Thyroid gland (tissue), 4 donors: ENCODE measurements around the gene NUFIP1. TPM values are rescaled to one million over a fixed set of nuclear protein-coding genes. Genes with fewer than 3 reads are reported as not detected.

Source experiments
- DNase-seq, 2 donors: peaks; one replicate each; pipeline ENCODE4 v3.0.0-alpha.2; 2019
- H3K27ac ChIP-seq, 3 donors: fragments of 200-600 bp; sonication (generic); 1 replicate in 2 of 3; 2 replicates in 1 of 3; pipeline ENCODE4 v1.5.1; 2016 to 2019; ENCODE audit warnings: mild to moderate bottlenecking in 1 of 3, moderate library complexity in 1 of 3
- H3K27me3 ChIP-seq: fragments of 200-600 bp; sonication (generic); one replicate; pipeline ENCODE4 v1.5.1; 2019
- H3K36me3 ChIP-seq, 2 donors: fragments of 200-600 bp; sonication (generic); one replicate each; pipeline ENCODE4 v1.5.1; 2016 to 2019
- H3K4me1 ChIP-seq, 2 donors: fragments of 200-600 bp; sonication (generic); one replicate each; pipeline ENCODE4 v1.5.1; 2017 to 2019
- H3K4me3 ChIP-seq, 3 donors: fragments of 200-600 bp; sonication (generic); replicated peaks in 1 of 3; 1 replicate in 2 of 3; 2 replicates in 1 of 3; pipeline ENCODE4 v1.5.1; 2016; ENCODE audit warnings: mild to moderate bottlenecking in 1 of 3
- H3K9me3 ChIP-seq: fragments of 200-600 bp; sonication (generic); one replicate; pipeline ENCODE4 v1.5.1; 2017
- POLR2A ChIP-seq, 2 donors: fragments of 450-650 bp; IDR thresholded peaks; one replicate each; pipeline ENCODE4 v1.6.1; 2017; ENCODE audit warnings: antibody characterized with exemption in 2 of 2, mild to moderate bottlenecking in 2 of 2, moderate library complexity in 1 of 2
- WGBS, 2 donors: methylation state at CpG; one replicate each; pipeline ENCODE4 v1.1.5; 2017; 5-methylcytosine and 5-hydroxymethylcytosine counted together
- intact Hi-C: fragments of 100-400 bp; cut with DNase I; formaldehyde crosslinking; loops from one replicate; pipeline ENCODE4 v1.15.1; 2023
- total RNA-seq, 4 donors: library from RNA; depleted of rRNA; stranded (reverse); fragments of >200 nt; gene quantifications; one replicate each; pipeline ENCODE4 v1.2.3, GENCODE V29; 2016
- TF ChIP-seq, protein P1 (sequence below), 6 experiments: fragments of 200-600 bp in 3 of 6; fragments of 450-650 bp in 3 of 6; sonication (generic) in 3 of 6; IDR thresholded peaks; one replicate each; pipeline ENCODE4 v1.5.1; 2016 to 2019; ENCODE audit warnings: antibody characterized with exemption in 6 of 6, mild to moderate bottlenecking in 2 of 6, inconsistent platforms in 1 of 6, moderate library complexity in 1 of 6

The NUFIP1 gene
- total RNA-seq, 4 donors from 2014 or later, result 3.2 to 4.3 (median 3.5) TPM

DNA sequence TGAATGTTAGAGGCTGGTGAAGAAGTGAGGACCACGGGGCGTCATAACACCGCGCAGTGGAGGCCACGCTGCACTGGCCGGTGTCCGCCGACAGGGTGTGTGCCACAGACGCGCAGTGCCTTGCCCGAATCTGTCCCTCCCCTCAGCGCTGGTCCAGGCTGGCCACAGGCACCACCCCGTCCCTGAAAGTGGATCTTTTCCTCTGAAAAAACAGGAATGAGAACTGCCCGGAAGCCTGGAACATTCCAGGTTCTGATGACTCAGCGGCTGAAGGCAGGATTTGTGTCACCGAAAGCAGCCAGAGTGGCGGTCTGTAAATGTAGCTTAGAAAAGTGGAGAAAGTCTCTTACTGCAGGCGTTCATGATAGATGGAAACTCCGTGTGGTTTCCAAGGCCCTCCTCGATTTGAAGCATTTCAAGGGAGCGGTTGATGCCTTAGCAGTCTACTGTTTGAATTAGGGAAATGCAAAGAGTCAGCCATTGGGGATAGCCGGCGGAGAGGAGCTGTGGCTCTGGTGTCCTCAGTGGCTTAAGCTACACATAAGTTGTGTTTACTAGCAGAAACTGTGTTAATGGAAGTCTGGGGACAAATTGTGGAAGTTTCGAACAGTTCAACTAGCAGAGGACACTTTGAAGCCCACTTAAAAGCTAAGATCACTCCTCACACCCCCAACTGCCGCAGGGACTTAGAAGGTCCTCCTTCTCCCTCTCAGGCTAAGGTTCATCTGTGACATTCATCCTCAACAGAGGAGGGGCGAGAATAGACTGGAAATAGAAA, 70.8 kb downstream of the NUFIP1 start:
- intact Hi-C loops, result loop anchor here (10.0 kb wide), 1 partner anchor 56 kb away; no protein-coding TSS in a partner anchor
- DNase-seq, result peak; percentile 91 to 93
- Histone ChIP-seq H3K9me3 (no peaks in the 10 kb centered on the region), H3K27ac (peak overlapping the region; percentile 95 to 100 (median 99)), H3K4me3 (peak overlapping the region; percentile 23 to 77 (median 29)), H3K36me3 (no peaks in the 10 kb centered on the region), H3K27me3 (no peaks in the 10 kb centered on the region), H3K4me1 (peaks cover 29 to 30% of the 10 kb centered on the region in 2 donors)
- TF ChIP-seq, protein P1, sequence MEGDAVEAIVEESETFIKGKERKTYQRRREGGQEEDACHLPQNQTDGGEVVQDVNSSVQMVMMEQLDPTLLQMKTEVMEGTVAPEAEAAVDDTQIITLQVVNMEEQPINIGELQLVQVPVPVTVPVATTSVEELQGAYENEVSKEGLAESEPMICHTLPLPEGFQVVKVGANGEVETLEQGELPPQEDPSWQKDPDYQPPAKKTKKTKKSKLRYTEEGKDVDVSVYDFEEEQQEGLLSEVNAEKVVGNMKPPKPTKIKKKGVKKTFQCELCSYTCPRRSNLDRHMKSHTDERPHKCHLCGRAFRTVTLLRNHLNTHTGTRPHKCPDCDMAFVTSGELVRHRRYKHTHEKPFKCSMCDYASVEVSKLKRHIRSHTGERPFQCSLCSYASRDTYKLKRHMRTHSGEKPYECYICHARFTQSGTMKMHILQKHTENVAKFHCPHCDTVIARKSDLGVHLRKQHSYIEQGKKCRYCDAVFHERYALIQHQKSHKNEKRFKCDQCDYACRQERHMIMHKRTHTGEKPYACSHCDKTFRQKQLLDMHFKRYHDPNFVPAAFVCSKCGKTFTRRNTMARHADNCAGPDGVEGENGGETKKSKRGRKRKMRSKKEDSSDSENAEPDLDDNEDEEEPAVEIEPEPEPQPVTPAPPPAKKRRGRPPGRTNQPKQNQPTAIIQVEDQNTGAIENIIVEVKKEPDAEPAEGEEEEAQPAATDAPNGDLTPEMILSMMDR (IDR thresholded peaks at IDR 0.05), result peak in 5 of 6 experiments; percentile 78 to 93 (median 81)
- peak in 1 of 2 donors; percentile 85 for TF ChIP-seq POLR2A (IDR thresholded peaks at IDR 0.05)
- 10 to 16% methylated on average over 23 to 26 of the region's 26 CpGs for WGBS, 2 donors

DNA sequence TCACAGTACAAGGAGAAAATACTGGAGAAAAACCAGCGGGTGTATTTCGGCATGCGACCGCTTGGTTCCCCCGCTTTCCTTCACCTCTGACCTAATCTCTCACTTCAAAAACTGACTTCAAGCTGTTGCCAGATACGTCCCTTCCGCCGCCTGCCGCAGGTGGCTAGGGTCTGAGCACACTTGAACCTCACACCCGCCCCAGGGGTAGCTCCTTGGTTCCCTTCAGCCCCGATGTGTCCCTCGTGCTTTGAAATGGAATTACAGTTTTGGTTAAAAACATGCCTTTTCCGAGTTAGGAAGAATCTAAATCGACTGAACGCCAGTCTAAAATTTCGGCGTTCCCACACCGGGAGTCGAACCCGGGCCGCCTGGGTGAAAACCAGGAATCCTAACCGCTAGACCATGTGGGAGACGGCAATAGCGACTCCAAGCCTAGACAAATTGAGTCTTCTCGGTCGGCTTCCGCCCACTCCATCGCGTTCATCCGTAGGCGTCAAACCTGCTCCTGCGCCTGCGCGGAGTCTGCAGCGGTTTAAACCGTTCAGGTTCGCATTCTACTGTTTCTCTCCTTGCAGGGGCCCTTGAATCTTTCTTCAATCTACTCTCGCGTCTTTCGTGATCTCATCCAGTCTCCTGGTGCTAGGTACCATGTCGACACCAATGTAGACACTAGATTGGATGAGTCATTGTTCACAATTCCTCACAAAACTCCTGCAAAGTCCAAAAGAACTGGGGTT, 71.5 kb downstream of the NUFIP1 start:
- H3K36me3 ChIP-seq, result no peaks in the 10 kb centered on the region
- TF ChIP-seq POLR2A (IDR thresholded peaks at IDR 0.05), result peak in 1 of 2 donors; percentile 45
- TF ChIP-seq, protein P1 (IDR thresholded peaks at IDR 0.05), result peak in 5 of 6 experiments; percentile 49 to 77 (median 62)
- peak; percentile 95 to 97 for DNase-seq
- intact Hi-C loops, result loop anchor here (10.0 kb wide), 1 partner anchor 57 kb away; no protein-coding TSS in a partner anchor
- peak overlapping the region; percentile 95 to 100 (median 99) for H3K27ac ChIP-seq
- peaks cover 29 to 30% of the 10 kb centered on the region in 2 donors for H3K4me1 ChIP-seq
- no peaks in the 10 kb centered on the region for H3K27me3 ChIP-seq
- peak overlapping the region; percentile 23 to 77 (median 29) for H3K4me3 ChIP-seq
- no peaks in the 10 kb centered on the region for H3K9me3 ChIP-seq
- 0 to 1% methylated on average over 41 of the region's 41 CpGs for WGBS, 2 donors

DNA sequence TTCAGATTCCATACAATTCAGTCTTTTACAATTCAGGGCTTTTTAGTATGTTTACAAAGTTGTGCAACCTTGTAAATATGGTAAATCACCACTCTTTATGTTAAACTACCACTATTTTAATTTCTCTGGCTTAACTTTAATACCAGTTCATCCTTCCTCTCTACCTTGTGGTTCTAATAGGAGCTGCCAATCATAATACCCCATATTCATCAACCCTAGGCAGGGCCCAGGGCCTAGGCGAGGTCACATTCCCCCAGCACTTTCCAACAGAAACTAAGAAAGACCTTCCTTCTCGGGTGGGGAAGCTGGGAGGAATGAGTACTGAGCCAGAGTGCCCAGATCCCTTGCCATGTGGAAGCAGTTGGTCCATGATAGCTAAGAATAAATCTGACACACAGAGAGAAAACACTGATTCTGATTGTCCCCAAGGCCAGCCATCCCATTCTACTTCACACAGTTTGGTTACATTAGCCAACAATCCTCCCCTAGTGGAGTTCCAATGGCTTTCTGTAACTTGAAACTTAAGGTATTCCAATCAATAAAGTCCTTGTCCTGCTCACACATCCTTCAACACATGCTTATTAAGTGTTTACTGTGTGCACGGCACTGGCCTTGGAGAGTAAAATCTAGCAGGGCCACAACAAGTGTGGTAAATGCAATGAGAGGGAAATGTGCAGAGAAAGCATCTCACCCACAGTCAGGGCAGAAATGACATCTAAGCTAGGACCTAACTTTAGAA, 76.8 kb downstream of the NUFIP1 start:
- TF ChIP-seq, protein P1 (IDR thresholded peaks at IDR 0.05), result no peak
- no peak for TF ChIP-seq POLR2A (IDR thresholded peaks at IDR 0.05)
- DNase-seq, result no peak
- H3K4me1 ChIP-seq, result peaks cover 0 to 3% of the 10 kb centered on the region in 2 donors
- intact Hi-C loops, result loop anchor here (10.0 kb wide), 1 partner anchor 62 kb away; no protein-coding TSS in a partner anchor
- 97 to 98% methylated on average over 3 of the region's 3 CpGs for WGBS, 2 donors
- H3K4me3 ChIP-seq, result no peak overlapping the region
- no peaks in the 10 kb centered on the region for H3K9me3 ChIP-seq
- H3K27ac ChIP-seq, result no peak overlapping the region
- no peaks in the 10 kb centered on the region for H3K36me3 ChIP-seq
- no peaks in the 10 kb centered on the region for H3K27me3 ChIP-seq

DNA sequence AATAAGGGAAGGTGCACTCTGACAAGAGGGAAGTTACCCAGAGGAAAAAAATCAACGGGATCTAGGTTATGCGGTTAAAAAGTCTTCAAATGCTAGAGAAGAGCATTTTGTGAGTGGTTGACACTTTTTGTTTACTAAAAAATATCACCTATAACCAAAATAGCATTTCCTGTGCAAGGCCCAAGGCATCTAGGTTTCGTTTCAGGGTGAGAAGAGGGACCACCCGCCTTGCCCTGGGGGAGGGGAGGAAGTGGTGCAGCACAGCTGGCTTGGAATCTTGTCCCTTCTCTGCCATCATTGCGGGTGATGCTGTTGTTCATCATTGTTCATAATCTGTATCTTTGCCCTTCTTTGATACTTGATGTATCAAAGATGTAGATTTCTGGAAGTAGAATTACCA, 80.6 kb downstream of the NUFIP1 start:
- H3K27ac ChIP-seq, result no peak overlapping the region
- no peak overlapping the region for H3K4me3 ChIP-seq
- no peaks in the 10 kb centered on the region for H3K4me1 ChIP-seq
- no peak for TF ChIP-seq POLR2A (IDR thresholded peaks at IDR 0.05)
- TF ChIP-seq, protein P1 (IDR thresholded peaks at IDR 0.05), result no peak
- no peaks in the 10 kb centered on the region for H3K9me3 ChIP-seq
- H3K27me3 ChIP-seq, result no peaks in the 10 kb centered on the region
- 61 to 71% methylated on average over 5 of the region's 5 CpGs for WGBS, 2 donors
- DNase-seq, result no peak
- intact Hi-C loops, result no loop called here
- H3K36me3 ChIP-seq, result no peaks in the 10 kb centered on the region
